ENCODE measurements around the gene ANK2. TPM values are rescaled to one million over a fixed set of nuclear protein-coding genes. Genes with fewer than 3 reads are reported as not detected.

The ANK2 gene
- total and polyA plus RNA-seq, 2 of the 13 experiments (the other 11 are each of a cell fraction or from before 2014, with no cell fraction given): 2.7 to 15.1 TPM

GRCh38 chr4:113020966-113021365 is 28.5 kb upstream of the ANK2 start:
- Histone ChIP-seq H3K36me3 (replicated peaks in 1 of 2; ENCODE audit: control insufficient read depth in 1 of 2, insufficient read depth in 2 of 2, low read length in 2 of 2) (no peaks in the 10 kb centered on the region), H3K4me2 (ENCODE audit: low read depth, low read length) (no peak overlapping the region), H4K20me1 (ENCODE audit: insufficient read depth, low read length) (no peaks in the 10 kb centered on the region), H3K4me3 (replicated peaks in 1 of 3; ENCODE audit: insufficient read depth in 1 of 3, low read depth in 2 of 3, low read length in 3 of 3) (no peak overlapping the region), H3K79me2 (ENCODE audit: insufficient read depth, low read length) (no peaks in the 10 kb centered on the region), H3K9ac (ENCODE audit: insufficient read depth, low read depth, low read length) (no peak overlapping the region), H3K27ac (ENCODE audit: extremely low read length, insufficient read depth, low read length) (no peak overlapping the region), H3K9me3 (ENCODE audit: low read length) (no peaks in the 10 kb centered on the region), H3K27me3 (ENCODE audit: control insufficient read depth in 1 of 2, insufficient read depth in 2 of 2, low read length in 2 of 2) (peaks cover 1 to 3% of the 10 kb centered on the region in 2 experiments; a peak in 1 of 5 replicates), H2AFZ (ENCODE audit: low read length) (no peak overlapping the region), H3K4me1 (ENCODE audit: insufficient read depth, low read length) (no peaks in the 10 kb centered on the region)
- no peak for ATAC-seq
- intact Hi-C loops (cut with micrococcal nuclease; ENCODE audit: unreplicated experiment): no loop called here
- FAIRE-seq: no peak
- DNase-seq (ENCODE audit: low spot score): no peak
- no TSS peak for BruUV-seq (replicated peaks)
- WGBS (ENCODE audit: low lambda C conversion rate): 0% methylated on average over 1 of the region's 1 CpG
- in situ Hi-C loops (cut with HindIII; ENCODE audit: extremely low pct_ligation_motif_present, low pct_unique_long_range_greater_than_20kb): no loop called here
- POLR2A ChIA-PET: no interaction called here
- CTCF ChIA-PET (ENCODE audit: low intra/inter-chr PET ratio, low total read pairs): no interaction called here
- no peak for TF ChIP-seq ZC3H13 (CRISPR knock-in tag; IDR thresholded peaks at IDR 0.05)

DNA sequence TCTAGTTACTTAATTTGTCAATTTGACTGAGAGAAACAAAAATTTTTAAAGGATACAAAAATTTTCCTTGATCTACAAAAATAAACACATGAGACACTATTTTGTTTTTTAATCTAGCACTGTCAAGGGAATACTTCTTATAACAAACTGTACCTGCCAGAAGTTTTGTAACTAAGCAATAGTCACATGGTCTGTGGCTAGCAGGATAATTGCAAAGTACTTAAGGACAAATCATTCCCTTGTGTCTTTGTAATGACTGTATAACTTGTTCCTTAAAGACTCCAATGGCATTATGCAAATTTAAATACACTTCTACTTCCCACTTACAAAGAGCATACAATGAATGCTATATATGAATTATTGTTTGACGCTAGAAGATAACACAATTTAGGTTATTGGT is 25.1 kb upstream of the ANK2 start:
- H3K9me3 ChIP-seq (ENCODE audit: low read length): no peaks in the 10 kb centered on the region
- H3K27me3 ChIP-seq (ENCODE audit: control insufficient read depth in 1 of 2, insufficient read depth in 2 of 2, low read length in 2 of 2): peaks cover 1 to 3% of the 10 kb centered on the region in 2 experiments; a peak in 1 of 5 replicates
- no peaks in the 10 kb centered on the region for H4K20me1 ChIP-seq (ENCODE audit: insufficient read depth, low read length)
- TF ChIP-seq ATRX (CRISPR knock-in tag; IDR thresholded peaks at IDR 0.05; ENCODE audit: borderline replicate concordance): no peak
- TF ChIP-seq FOXO1 (CRISPR knock-in tag; IDR thresholded peaks at IDR 0.05): no peak
- no peak for TF ChIP-seq ZNF776 (CRISPR knock-in tag; IDR thresholded peaks at IDR 0.05)
- no peak for TF ChIP-seq CBX2 (IDR thresholded peaks at IDR 0.05; ENCODE audit: low read depth, low read length)
- no peak for TF ChIP-seq CBX2 (CRISPR knock-in tag; IDR thresholded peaks at IDR 0.05; ENCODE audit: low read depth)
- TF ChIP-seq SRSF4 (IDR thresholded peaks at IDR 0.05; ENCODE audit: low read depth, low read length, poor library complexity, severe bottlenecking): no peak
- no peak for TF ChIP-seq ZNF552 (CRISPR knock-in tag; IDR thresholded peaks at IDR 0.05; ENCODE audit: borderline replicate concordance)
- no peak for TF ChIP-seq ARNTL (CRISPR knock-in tag; IDR thresholded peaks at IDR 0.05)
- no peak for TF ChIP-seq ZNF136 (CRISPR knock-in tag; IDR thresholded peaks at IDR 0.05; ENCODE audit: low read depth)
- H3K9ac ChIP-seq (ENCODE audit: insufficient read depth, low read depth, low read length): no peak overlapping the region
- H3K27ac ChIP-seq (ENCODE audit: extremely low read length, insufficient read depth, low read length): no peak overlapping the region
- ChIA-PET CTCF (ENCODE audit: low intra/inter-chr PET ratio, low total read pairs) (no interaction called here), POLR2A (no interaction called here)
- peaks cover 6% of the 10 kb centered on the region for H3K4me1 ChIP-seq (ENCODE audit: insufficient read depth, low read length)
- FAIRE-seq (no peak), DNase-seq (ENCODE audit: low spot score) (no peak), ATAC-seq (no peak)
- intact Hi-C loops (cut with micrococcal nuclease; ENCODE audit: unreplicated experiment) (no loop called here), in situ Hi-C loops (cut with HindIII; ENCODE audit: extremely low pct_ligation_motif_present, low pct_unique_long_range_greater_than_20kb) (no loop called here)
- H3K4me3 ChIP-seq (replicated peaks in 1 of 3; ENCODE audit: insufficient read depth in 1 of 3, low read depth in 2 of 3, low read length in 3 of 3): no peak overlapping the region
- no peak overlapping the region for H2AFZ ChIP-seq (ENCODE audit: low read length)
- no peaks in the 10 kb centered on the region for H3K36me3 ChIP-seq (replicated peaks in 1 of 2; ENCODE audit: control insufficient read depth in 1 of 2, insufficient read depth in 2 of 2, low read length in 2 of 2)
- WGBS (ENCODE audit: low lambda C conversion rate): 0% methylated on average over 1 of the region's 1 CpG
- BruUV-seq (replicated peaks): no TSS peak
- H3K4me2 ChIP-seq (ENCODE audit: low read depth, low read length): no peak overlapping the region
- no peaks in the 10 kb centered on the region for H3K79me2 ChIP-seq (ENCODE audit: insufficient read depth, low read length)
